Smooth muscle cell (in vitro differentiated cells): Measurements from ENCODE around the gene BBS4. TPM values are rescaled to one million over a fixed set of nuclear protein-coding genes. Genes with fewer than 3 reads are reported as not detected.
A peak's percentile ranks its signal among the peaks of the same experiment; 100 is the strongest.

ENCODE experiments used
- DNase-seq: peaks from one replicate; lab custom pipeline; 2025; ENCODE audit not compliant: unreplicated experiment; lab: John Stamatoyannopoulos, UW
- H2AFZ ChIP-seq: fragments of 200-600 bp; sonication (generic); 2 replicates; pipeline ENCODE4 v1.6.0; 2016; ENCODE audit warnings: antibody characterized with exemption, low read depth, mild to moderate bottlenecking
- H3F3A ChIP-seq: fragments of 200-600 bp; sonication (generic); 2 replicates; pipeline ENCODE4 v1.6.0; 2017; ENCODE audit warnings: antibody characterized with exemption, low read depth
- H3K27ac ChIP-seq: fragments of 200-600 bp; sonication (generic); 2 replicates; pipeline ENCODE4 v1.5.1; 2016; ENCODE audit warnings: low read depth, mild to moderate bottlenecking
- H3K27me3 ChIP-seq: fragments of 200-600 bp; sonication (generic); 2 replicates; pipeline ENCODE4 v1.6.1; 2016; ENCODE audit warnings: low read depth, mild to moderate bottlenecking
- H3K36me3 ChIP-seq: fragments of 200-600 bp; sonication (generic); 2 replicates; pipeline ENCODE4 v1.5.1; 2016; ENCODE audit warnings: low read depth
- H3K4me1 ChIP-seq: fragments of 200-600 bp; sonication (generic); 2 replicates; pipeline ENCODE4 v1.5.1; 2016; ENCODE audit warnings: low read depth
- H3K4me2 ChIP-seq: fragments of 200-600 bp; sonication (generic); 2 replicates; pipeline ENCODE4 v1.6.0; 2016; ENCODE audit warnings: mild to moderate bottlenecking
- H3K4me3 ChIP-seq: fragments of 200-600 bp; sonication (generic); 2 replicates; pipeline ENCODE4 v1.5.1; 2016; ENCODE audit warnings: mild to moderate bottlenecking
- H3K79me2 ChIP-seq: fragments of 200-600 bp; sonication (generic); 2 replicates; pipeline ENCODE4 v1.6.0; 2016; ENCODE audit warnings: low read depth, mild to moderate bottlenecking
- H3K9ac ChIP-seq: fragments of 200-600 bp; sonication (generic); 2 replicates; pipeline ENCODE4 v1.6.0; 2016; ENCODE audit warnings: low read depth
- H3K9me3 ChIP-seq: fragments of 200-600 bp; sonication (generic); replicated peaks from 2 replicates; pipeline ENCODE4 v1.5.1; 2016; ENCODE audit warnings: low read depth
- H4K20me1 ChIP-seq: fragments of 200-600 bp; sonication (generic); 2 replicates; pipeline ENCODE4 v1.6.0; 2016; ENCODE audit warnings: low read depth
- WGBS: methylation state at CpG from one replicate; pipeline ENCODE4 v1.1.7; 2016; ENCODE audit warnings: low lambda C conversion rate; 5-methylcytosine and 5-hydroxymethylcytosine counted together
- polyA plus RNA-seq: library from polyadenylated mRNA; unstranded; fragments of >200 nt; fragmentation: Nextera tagmentation; extraction: Ambion mirVana; gene quantifications from 2 replicates; pipeline ENCODE4 v1.2.1, GENCODE V29; 2016
- total RNA-seq: library from RNA; depleted of rRNA; stranded (reverse); fragments of >200 nt; gene quantifications from 2 replicates; pipeline ENCODE4 v1.2.3, GENCODE V29; 2014
- TF ChIP-seq, protein P1 (sequence below): fragments of 200-600 bp; sonication (generic); IDR thresholded peaks from 2 replicates; pipeline ENCODE4 v1.5.1; 2017; ENCODE audit warnings: borderline replicate concordance, mild to moderate bottlenecking, antibody characterized with exemption; ENCODE audit not compliant: insufficient read depth, poor library complexity, severe bottlenecking

The BBS4 gene
- total and polyA plus RNA-seq, 2 experiments from 2014 or later, result 23.0 to 88.2 TPM

DNA sequence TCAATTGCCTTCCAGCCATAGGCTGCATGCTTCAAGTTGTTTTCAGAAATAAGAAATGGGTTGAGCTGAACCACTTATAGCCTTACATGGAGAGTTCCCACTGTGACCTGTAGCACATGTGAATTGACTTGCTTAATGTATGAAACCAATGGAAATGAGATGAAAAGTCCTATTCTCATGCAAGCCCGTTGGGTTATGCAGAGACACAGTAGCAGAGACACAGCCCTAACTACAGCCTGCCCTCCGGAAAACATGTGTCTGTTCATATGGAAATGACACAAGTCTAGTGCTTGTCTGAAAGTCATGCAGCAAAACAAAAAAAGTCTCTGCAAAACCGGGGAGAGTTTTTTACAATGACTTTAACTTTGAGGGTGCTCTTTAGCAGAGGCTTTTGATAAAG, 14.5 kb upstream of the BBS4 start:
- WGBS, result 18% methylated on average over 3 of the region's 3 CpGs
- H3K4me3 ChIP-seq, result no peak overlapping the region

DNA sequence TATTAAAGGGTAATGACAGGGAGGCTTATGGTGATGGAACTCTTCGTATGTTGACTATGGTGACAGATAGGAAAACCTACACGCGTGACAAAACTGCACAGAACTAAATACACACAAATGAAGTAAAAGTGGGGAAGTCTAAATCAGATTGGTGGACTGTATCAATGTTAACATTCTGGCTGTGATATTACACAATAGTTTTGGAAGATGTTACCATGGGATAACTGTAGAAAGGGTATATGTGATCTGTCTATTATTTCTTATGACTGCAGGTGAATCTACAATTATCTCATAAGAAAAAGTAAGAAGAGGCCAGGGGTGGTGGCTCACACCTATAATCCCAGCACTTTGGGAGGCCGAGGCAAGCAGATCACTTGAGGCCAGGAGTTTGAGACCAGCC, 9.2 kb upstream of the BBS4 start:
- H3K36me3 ChIP-seq, result no peaks in the 10 kb centered on the region
- H3F3A ChIP-seq, result no peaks in the 10 kb centered on the region
- TF ChIP-seq, protein P1, sequence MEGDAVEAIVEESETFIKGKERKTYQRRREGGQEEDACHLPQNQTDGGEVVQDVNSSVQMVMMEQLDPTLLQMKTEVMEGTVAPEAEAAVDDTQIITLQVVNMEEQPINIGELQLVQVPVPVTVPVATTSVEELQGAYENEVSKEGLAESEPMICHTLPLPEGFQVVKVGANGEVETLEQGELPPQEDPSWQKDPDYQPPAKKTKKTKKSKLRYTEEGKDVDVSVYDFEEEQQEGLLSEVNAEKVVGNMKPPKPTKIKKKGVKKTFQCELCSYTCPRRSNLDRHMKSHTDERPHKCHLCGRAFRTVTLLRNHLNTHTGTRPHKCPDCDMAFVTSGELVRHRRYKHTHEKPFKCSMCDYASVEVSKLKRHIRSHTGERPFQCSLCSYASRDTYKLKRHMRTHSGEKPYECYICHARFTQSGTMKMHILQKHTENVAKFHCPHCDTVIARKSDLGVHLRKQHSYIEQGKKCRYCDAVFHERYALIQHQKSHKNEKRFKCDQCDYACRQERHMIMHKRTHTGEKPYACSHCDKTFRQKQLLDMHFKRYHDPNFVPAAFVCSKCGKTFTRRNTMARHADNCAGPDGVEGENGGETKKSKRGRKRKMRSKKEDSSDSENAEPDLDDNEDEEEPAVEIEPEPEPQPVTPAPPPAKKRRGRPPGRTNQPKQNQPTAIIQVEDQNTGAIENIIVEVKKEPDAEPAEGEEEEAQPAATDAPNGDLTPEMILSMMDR, result no peak
- H3K4me3 ChIP-seq, result no peak overlapping the region
- H4K20me1 ChIP-seq, result no peaks in the 10 kb centered on the region
- no peak overlapping the region for H3K4me2 ChIP-seq
- peaks cover 43% of the 10 kb centered on the region for H3K27me3 ChIP-seq
- no peaks in the 10 kb centered on the region for H3K4me1 ChIP-seq
- H3K9me3 ChIP-seq, result no peaks in the 10 kb centered on the region
- 88% methylated on average over 4 of the region's 4 CpGs for WGBS
- no peaks in the 10 kb centered on the region for H3K79me2 ChIP-seq
- no peak overlapping the region for H3K9ac ChIP-seq
- no peak overlapping the region for H3K27ac ChIP-seq
- H2AFZ ChIP-seq, result no peak overlapping the region
- DNase-seq, result no peak

More for the DNA sequence above, 14.5 kb upstream of the BBS4 start:
- DNase-seq, result no peak
- Histone ChIP-seq H3K27me3 (peaks cover 4% of the 10 kb centered on the region), H3K9me3 (no peaks in the 10 kb centered on the region), H2AFZ (no peak overlapping the region), H3K36me3 (no peaks in the 10 kb centered on the region), H3K9ac (no peak overlapping the region), H3K79me2 (no peaks in the 10 kb centered on the region), H4K20me1 (no peaks in the 10 kb centered on the region), H3F3A (no peaks in the 10 kb centered on the region), H3K4me2 (peak overlapping the region; percentile 83), H3K27ac (no peak overlapping the region), H3K4me1 (no peaks in the 10 kb centered on the region)
- TF ChIP-seq, protein P1, result no peak

DNA sequence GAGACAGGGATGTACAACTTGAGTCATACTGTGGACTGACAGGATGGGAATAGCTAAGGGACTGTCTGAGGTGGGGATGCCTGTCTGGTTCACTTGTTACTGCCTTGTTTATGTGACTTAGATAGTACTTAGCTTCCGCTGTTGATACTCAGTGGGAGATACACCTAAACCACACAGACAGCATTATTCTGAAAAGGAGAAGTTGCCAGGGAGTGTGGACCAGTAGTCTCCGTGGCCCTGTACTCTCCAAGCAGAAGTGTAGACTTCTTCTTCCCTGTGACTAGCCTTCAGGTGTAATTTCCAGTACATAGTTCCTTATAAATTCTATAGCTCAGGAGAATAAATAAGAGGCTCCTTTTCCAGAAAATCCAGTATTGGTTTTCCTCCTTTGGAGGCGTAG, 5.1 kb upstream of the BBS4 start:
- Histone ChIP-seq H3K4me3 (no peak overlapping the region), H3K27ac (no peak overlapping the region), H3K79me2 (no peaks in the 10 kb centered on the region), H3K9ac (no peak overlapping the region), H2AFZ (no peak overlapping the region), H4K20me1 (no peaks in the 10 kb centered on the region), H3K9me3 (no peaks in the 10 kb centered on the region), H3K27me3 (peaks cover 39% of the 10 kb centered on the region), H3F3A (no peaks in the 10 kb centered on the region), H3K36me3 (no peaks in the 10 kb centered on the region), H3K4me1 (peaks cover 6% of the 10 kb centered on the region), H3K4me2 (no peak overlapping the region)
- 61% methylated on average over 3 of the region's 3 CpGs for WGBS
- no peak for DNase-seq
- TF ChIP-seq, protein P1, result no peak

DNA sequence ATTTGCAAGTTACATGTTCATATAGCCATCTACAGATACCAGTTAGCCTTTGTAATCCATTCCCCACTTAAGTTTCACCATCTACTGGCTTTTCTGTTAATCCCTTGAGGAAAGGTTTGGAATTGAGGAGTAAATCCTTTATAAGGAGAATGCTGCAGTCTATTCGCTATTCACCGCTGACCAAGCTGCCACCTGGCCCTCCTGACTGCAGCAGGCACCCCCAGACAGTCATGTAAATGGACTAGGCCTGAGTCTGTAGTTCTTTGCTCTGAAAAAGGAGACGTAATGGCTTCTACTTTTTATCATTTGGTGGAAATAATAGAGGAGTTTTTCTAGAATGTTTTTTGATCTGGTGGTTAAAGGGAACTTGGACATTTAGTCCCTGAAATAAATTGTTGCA, 3.2 kb upstream of the BBS4 start:
- H3K27me3 ChIP-seq, result peaks cover 30% of the 10 kb centered on the region
- no peak overlapping the region for H3K9ac ChIP-seq
- no peak overlapping the region for H2AFZ ChIP-seq
- H3K4me1 ChIP-seq, result peaks cover 6% of the 10 kb centered on the region
- H4K20me1 ChIP-seq, result no peaks in the 10 kb centered on the region
- peaks cover 6% of the 10 kb centered on the region for H3K79me2 ChIP-seq
- H3K9me3 ChIP-seq, result no peaks in the 10 kb centered on the region
- H3F3A ChIP-seq, result no peaks in the 10 kb centered on the region
- 85% methylated on average over 3 of the region's 3 CpGs for WGBS
- DNase-seq, result no peak
- H3K36me3 ChIP-seq, result no peaks in the 10 kb centered on the region
- TF ChIP-seq, protein P1, result no peak
- no peak overlapping the region for H3K27ac ChIP-seq
- H3K4me2 ChIP-seq, result no peak overlapping the region
- H3K4me3 ChIP-seq, result no peak overlapping the region
